ENCODE measurements around the gene VPS16.
A peak's percentile ranks its signal among the peaks of the same experiment; 100 is the strongest.

The VPS16 gene

GRCh38 chr20:2835331-2835796 lies 5.2 kb upstream of the VPS16 start:
- no peak for DNase-seq (ENCODE audit: low read depth)

GRCh38 chr20:2836035-2836434 lies 4.5 kb upstream of the VPS16 start:
- DNase-seq (ENCODE audit: low read depth): no peak

GRCh38 chr20:2837221-2837960 lies 3.2 kb upstream of the VPS16 start:
- peak; percentile 28 for DNase-seq (ENCODE audit: low read depth)

DNA sequence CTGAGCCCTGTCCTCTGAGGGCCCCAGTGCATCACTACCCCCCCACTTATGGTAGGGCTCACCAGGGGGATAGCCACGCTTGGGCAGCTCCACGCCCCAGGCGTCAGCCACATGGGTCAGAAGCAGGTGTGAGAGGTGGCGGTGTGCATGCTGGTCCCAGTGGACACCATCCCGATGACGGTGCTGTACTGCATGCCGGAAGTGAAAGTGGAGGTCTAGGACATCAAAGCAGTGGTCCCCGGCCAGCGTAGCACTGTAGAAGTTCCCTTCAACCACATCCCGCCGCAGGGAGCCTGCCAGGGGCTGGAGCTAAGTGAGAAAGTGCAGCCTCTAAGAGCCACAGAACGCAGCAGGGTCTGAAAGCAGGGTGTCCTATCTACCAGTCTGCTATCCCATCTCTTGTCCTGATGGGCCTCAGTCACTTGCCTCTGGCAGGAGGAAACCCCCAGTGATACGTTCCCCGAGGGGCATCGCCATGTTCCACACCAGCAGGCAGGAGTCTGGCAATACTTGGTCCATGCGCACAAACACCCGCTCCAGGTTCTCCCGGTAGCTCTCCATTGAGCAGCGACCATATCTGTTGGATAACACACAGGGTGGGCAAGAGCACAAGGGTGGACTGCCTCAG lies 2.3 kb upstream of the VPS16 start:
- DNase-seq (ENCODE audit: low read depth): no peak

- DNase-seq (ENCODE audit: low read depth): no peak
Observed at GRCh38 chr20:2838847-2839671, 1.5 kb upstream of the VPS16 start.

DNA sequence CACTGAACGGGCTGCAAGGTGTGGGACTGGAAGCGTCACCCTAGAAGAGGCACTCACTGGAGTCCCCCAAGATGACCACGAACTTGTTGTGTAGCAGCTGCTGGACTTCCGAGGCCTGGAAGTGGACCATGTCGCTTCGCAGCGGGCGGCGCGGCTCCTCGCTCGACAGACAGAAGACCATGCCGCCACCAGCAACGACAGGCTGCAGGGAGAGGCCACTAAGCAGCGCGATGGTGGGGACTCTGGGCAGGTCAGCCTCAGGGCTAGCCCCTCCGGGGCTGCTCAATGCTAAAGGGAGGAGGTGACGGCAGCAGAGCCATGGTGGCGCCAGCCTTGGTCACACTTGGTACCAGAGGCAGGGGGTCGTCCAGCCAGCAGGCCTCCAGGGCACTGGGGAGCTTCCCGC lies 810 bp upstream of the VPS16 start:
- no peak for DNase-seq (ENCODE audit: low read depth)

GRCh38 chr20:2840967-2841531 lies 504 bp downstream of the VPS16 start:
- DNase-seq (ENCODE audit: low read depth): peak; percentile 83

- no peak for DNase-seq (ENCODE audit: low read depth)
Observed at GRCh38 chr20:2845607-2846006, 5.1 kb downstream of the VPS16 start.

DNA sequence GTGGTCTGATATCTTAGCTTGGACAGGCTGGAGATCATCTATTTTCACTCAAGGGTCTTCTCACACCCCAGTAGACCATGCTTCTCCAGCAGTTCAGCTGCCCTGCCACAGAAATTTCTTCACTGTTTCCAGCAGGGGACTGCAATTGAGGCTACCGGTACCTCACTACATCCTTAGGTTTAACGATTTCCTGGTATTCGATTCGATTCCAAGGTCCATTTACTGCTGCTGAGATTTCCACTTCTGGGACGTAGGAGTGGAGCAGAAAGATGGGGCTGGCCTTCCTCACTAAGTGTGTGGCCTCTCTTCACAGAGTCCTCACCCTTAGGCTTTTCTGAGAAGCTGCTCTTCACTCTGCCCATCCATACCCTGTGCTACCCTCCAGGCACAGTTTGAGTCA lies 6.2 kb downstream of the VPS16 start:
- DNase-seq (ENCODE audit: low read depth): no peak

DNA sequence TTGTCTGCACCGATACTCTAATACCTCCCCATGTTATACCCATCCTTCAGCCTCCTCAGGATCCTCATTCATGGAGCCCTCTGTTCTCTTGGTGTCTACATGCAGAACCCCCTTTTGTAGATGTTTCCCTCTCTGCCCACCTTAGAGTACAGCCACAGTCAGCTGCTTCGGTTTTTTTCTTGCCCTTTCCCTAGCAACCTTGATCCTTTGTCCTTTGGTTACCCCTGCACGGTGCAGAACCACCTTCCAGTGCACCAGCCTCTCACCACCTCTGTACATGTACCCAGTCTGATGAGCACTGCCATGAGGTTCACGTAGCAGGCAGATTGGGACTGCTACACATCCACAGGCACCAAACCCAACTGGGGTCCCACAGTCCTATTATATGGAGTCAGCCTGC lies 7.3 kb downstream of the VPS16 start:
- DNase-seq (ENCODE audit: low read depth): no peak

GRCh38 chr20:2849529-2849928 lies 9.0 kb downstream of the VPS16 start:
- no peak for DNase-seq (ENCODE audit: low read depth)

- DNase-seq (ENCODE audit: low read depth): no peak
Observed at GRCh38 chr20:2851086-2851485, 10.5 kb downstream of the VPS16 start.

GRCh38 chr20:2858591-2858990 lies 18.0 kb downstream of the VPS16 start:
- DNase-seq (ENCODE audit: low read depth): no peak

DNA sequence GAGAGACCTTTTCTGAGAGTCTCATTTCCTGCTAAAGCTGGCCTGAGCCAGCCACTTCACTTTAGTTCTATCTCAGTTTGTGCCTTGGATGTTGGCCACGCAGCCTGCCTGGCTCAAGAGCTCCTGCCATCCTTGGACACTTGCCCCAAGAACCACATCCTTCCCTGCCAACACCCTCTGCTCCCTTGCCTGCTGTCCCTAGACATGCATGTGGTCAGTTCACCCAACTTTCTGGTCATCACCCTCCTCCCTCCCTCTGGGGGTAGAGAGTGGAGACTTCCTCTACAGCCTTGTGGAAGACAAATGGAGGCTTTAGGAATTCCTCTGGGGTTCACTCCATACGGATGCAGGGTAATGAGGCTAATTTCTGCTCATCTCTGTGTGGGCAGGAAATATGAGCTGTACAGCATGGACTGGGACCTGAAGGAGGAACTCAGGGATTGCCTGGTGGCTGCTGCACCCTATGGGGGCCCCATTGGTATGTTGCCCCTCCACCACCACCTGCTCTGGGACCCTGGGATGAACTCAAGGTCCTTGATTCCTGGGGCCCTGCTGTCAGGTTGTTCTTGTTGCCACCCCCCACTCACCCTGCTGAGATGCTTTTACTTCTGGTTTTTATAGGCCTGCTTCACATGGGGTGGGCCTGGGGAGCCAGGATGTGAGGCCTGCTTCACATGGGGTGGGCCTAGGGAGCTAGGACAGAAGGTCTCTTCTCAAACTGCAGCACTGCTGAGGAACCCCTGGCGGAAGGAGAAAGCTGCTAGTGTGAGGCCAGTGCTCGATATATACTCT lies 19.0 kb downstream of the VPS16 start:
- no peak for DNase-seq (ENCODE audit: low read depth)

GRCh38 chr20:2864626-2865025 lies 24.1 kb downstream of the VPS16 start:
- DNase-seq (ENCODE audit: low read depth): no peak

GRCh38 chr20:2865101-2865500 lies 24.6 kb downstream of the VPS16 start:
- DNase-seq (ENCODE audit: low read depth): no peak

GRCh38 chr20:2865630-2866029 lies 25.1 kb downstream of the VPS16 start:
- no peak for DNase-seq (ENCODE audit: low read depth)

DNA sequence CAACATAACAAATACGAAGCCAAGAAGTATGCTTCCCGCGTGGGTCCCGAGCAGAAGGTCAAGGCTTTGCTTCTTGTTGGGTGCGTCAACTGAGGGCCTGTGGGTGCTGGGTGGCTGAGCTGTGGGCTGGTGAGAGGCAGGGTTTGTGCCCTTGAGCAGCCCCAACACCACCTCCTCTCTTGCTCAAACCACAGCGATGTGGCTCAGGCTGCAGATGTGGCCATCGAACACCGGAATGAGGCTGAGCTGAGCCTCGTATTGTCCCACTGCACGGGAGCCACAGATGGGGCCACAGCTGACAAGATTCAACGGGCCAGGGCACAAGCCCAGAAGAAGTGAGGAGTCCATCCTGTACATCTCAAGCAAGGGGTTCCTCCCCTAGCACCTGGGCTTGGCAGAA lies 25.7 kb downstream of the VPS16 start:
- DNase-seq (ENCODE audit: low read depth): no peak

DNA sequence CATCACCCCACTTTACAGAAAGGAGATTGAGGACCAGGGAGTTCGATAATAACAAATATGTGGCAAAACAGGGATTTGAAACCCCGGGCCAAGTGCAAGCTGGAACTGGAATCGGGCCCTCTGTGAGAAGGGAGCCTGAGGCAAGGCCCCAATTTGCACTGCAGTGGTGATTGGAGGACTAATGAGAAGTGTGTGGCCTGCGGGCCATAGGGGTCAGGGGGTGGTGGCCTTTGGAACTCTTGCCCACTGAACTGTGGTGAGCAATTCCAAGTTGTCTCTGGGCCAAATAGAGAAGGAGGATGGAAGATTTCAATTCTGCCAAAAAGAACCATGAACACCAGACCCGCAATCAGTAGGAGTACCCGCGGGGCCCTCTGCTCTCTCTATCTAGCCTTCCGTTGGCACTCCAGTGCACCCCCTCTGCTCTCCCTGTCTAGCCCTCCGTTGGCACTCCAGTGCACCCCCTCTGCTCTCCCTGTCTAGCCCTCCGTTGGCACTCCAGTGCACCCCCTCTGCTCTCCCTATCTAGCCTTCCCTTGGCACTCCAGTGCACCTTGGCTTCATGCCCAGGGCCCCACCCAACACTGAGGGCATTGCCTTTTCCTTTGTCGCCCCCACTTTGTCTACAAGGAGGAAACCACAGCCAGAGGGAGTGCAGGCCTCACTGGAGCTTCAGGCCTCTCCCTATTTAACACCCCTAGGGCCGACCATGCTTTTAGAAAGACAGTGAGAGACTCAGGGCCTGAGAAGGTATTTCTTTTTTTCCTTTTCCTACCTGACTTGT lies 26.7 kb downstream of the VPS16 start:
- no peak for DNase-seq (ENCODE audit: low read depth)

GRCh38 chr20:2869381-2869780 lies 28.8 kb downstream of the VPS16 start:
- DNase-seq (ENCODE audit: low read depth): no peak

DNA sequence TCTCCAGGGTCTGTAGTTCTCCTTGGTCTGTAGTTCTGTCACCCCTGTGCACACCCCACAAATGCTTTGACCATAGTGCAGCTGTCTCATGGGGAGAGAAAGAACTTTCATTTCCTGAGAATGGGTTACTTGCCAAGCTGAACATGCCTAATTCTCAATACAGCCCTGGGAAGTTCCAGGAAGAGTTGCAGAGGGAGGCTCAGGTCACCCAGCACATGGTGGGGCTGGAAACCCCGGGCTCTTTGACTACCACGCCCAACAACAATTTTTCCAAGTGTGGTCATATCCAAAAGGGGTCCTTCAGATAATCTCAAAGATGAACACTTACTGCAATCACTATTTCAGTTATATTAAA lies 30.5 kb downstream of the VPS16 start:
- peak; percentile 18 for DNase-seq (ENCODE audit: low read depth)
